BLaER1 (cell line): Measurements from ENCODE around the gene UBQLN4.

Experiments
- H3K27ac ChIP-seq: shearing (Covaris generic); formaldehyde crosslinking; 2 replicates; pipeline ENCODE4 v1.8.1; 2022
- H3K27me3 ChIP-seq: shearing (Covaris generic); formaldehyde crosslinking; 2 replicates; pipeline ENCODE4 v1.8.1; 2022
- H3K36me3 ChIP-seq: shearing (Covaris generic); formaldehyde crosslinking; 2 replicates; pipeline ENCODE4 v1.8.1; 2022
- H3K4me1 ChIP-seq: shearing (Covaris generic); formaldehyde crosslinking; 2 replicates; pipeline ENCODE4 v1.8.1; 2022
- H3K4me2 ChIP-seq: shearing (Covaris generic); formaldehyde crosslinking; 2 replicates; pipeline ENCODE4 v1.8.1; 2022
- H3K4me3 ChIP-seq: shearing (Covaris generic); formaldehyde crosslinking; 2 replicates; pipeline ENCODE4 v1.8.1; 2022
- H3K9ac ChIP-seq: shearing (Covaris generic); formaldehyde crosslinking; 2 replicates; pipeline ENCODE4 v1.8.1; 2022
- H3K9me3 ChIP-seq: shearing (Covaris generic); formaldehyde crosslinking; 2 replicates; pipeline ENCODE4 v1.8.1; 2022
- H4K20me1 ChIP-seq: shearing (Covaris generic); formaldehyde crosslinking; 2 replicates; pipeline ENCODE4 v1.8.1; 2022
- Cebpa-rat ChIP-seq: shearing (Covaris generic); IDR thresholded peaks from 2 replicates; pipeline ENCODE4 v1.8.1; 2022

Gene UBQLN4

GRCh38 chr1:156003923-156004188, 49.7 kb downstream of the UBQLN4 start:
- TF ChIP-seq Cebpa-rat = no peak
- peaks cover 45% of the 10 kb centered on the region for H3K4me1 ChIP-seq
- no peaks in the 10 kb centered on the region for H4K20me1 ChIP-seq
- H3K9ac ChIP-seq = no peak overlapping the region
- H3K4me2 ChIP-seq = 0 out of 2 replicates have a peak overlapping the region, but pooled peaks have one; percentile 5
- peaks cover 20% of the 10 kb centered on the region for H3K36me3 ChIP-seq
- H3K4me3 ChIP-seq = no peak overlapping the region
- H3K27ac ChIP-seq = no peak overlapping the region
- H3K27me3 ChIP-seq = no peaks in the 10 kb centered on the region
- H3K9me3 ChIP-seq = no peaks in the 10 kb centered on the region

GRCh38 chr1:156002188-156002911, 51.2 kb downstream of the UBQLN4 start:
- Histone ChIP-seq H3K4me1 (peaks cover 45% of the 10 kb centered on the region), H3K27me3 (no peaks in the 10 kb centered on the region), H3K4me2 (peak overlapping the region; percentile 61), H3K36me3 (peaks cover 8% of the 10 kb centered on the region), H3K27ac (peak overlapping the region; percentile 3; the same call in 1 of the 2 replicates), H4K20me1 (no peaks in the 10 kb centered on the region), H3K4me3 (no peak overlapping the region), H3K9ac (no peak overlapping the region), H3K9me3 (no peaks in the 10 kb centered on the region)
- no peak for TF ChIP-seq Cebpa-rat

- peaks cover 47% of the 10 kb centered on the region for H3K4me1 ChIP-seq
- no peak overlapping the region for H3K4me3 ChIP-seq
- H3K27ac ChIP-seq = peak overlapping the region; percentile 3; the same call in 1 of the 2 replicates
- no peak overlapping the region for H3K9ac ChIP-seq
- H3K36me3 ChIP-seq = peaks cover 2% of the 10 kb centered on the region
- peak overlapping the region; percentile 61 for H3K4me2 ChIP-seq
- no peaks in the 10 kb centered on the region for H4K20me1 ChIP-seq
- H3K9me3 ChIP-seq = no peaks in the 10 kb centered on the region
- no peak for TF ChIP-seq Cebpa-rat
- H3K27me3 ChIP-seq = no peaks in the 10 kb centered on the region
Measured at GRCh38 chr1:156001662-156002171, 51.9 kb downstream of the UBQLN4 start.

GRCh38 chr1:156001021-156001661, 52.5 kb downstream of the UBQLN4 start:
- H3K4me1 ChIP-seq = peaks cover 53% of the 10 kb centered on the region
- peak overlapping the region; percentile 61 for H3K4me2 ChIP-seq

GRCh38 chr1:155999964-156000363, 53.6 kb downstream of the UBQLN4 start:
- H3K27me3 ChIP-seq = no peaks in the 10 kb centered on the region
- no peak overlapping the region for H3K9ac ChIP-seq
- H3K4me3 ChIP-seq = no peak overlapping the region
- TF ChIP-seq Cebpa-rat = no peak
- H3K36me3 ChIP-seq = no peaks in the 10 kb centered on the region
- no peak overlapping the region for H3K27ac ChIP-seq
- no peaks in the 10 kb centered on the region for H4K20me1 ChIP-seq
- H3K4me1 ChIP-seq = peaks cover 44% of the 10 kb centered on the region
- H3K9me3 ChIP-seq = no peaks in the 10 kb centered on the region
- no peak overlapping the region for H3K4me2 ChIP-seq

More at GRCh38 chr1:156001021-156001661, 52.5 kb downstream of the UBQLN4 start:
- Histone ChIP-seq H3K9me3 (no peaks in the 10 kb centered on the region), H3K27me3 (no peaks in the 10 kb centered on the region), H3K36me3 (no peaks in the 10 kb centered on the region), H3K27ac (peak overlapping the region; percentile 3; the same call in 1 of the 2 replicates), H3K4me3 (no peak overlapping the region), H3K9ac (no peak overlapping the region), H4K20me1 (no peaks in the 10 kb centered on the region)
- no peak for TF ChIP-seq Cebpa-rat

- H3K27ac ChIP-seq = no peak overlapping the region
- peak overlapping the region; percentile 14; the same call in 1 of the 2 replicates for H3K4me2 ChIP-seq
- H3K36me3 ChIP-seq = no peaks in the 10 kb centered on the region
- H3K4me1 ChIP-seq = peaks cover 19% of the 10 kb centered on the region
- H3K4me3 ChIP-seq = no peak overlapping the region
- no peaks in the 10 kb centered on the region for H3K9me3 ChIP-seq
- H4K20me1 ChIP-seq = no peaks in the 10 kb centered on the region
- H3K9ac ChIP-seq = no peak overlapping the region
- H3K27me3 ChIP-seq = no peaks in the 10 kb centered on the region
- no peak for TF ChIP-seq Cebpa-rat
Measured at GRCh38 chr1:155996166-155996565, 57.4 kb downstream of the UBQLN4 start.

GRCh38 chr1:155993595-155993994, 60.0 kb downstream of the UBQLN4 start:
- TF ChIP-seq Cebpa-rat = no peak

GRCh38 chr1:155990005-155990739, 63.4 kb downstream of the UBQLN4 start:
- Histone ChIP-seq H3K4me1 (peaks cover 36% of the 10 kb centered on the region), H3K4me3 (no peak overlapping the region), H3K9me3 (no peaks in the 10 kb centered on the region; the same call in 1 of the 2 replicates), H4K20me1 (no peaks in the 10 kb centered on the region), H3K9ac (peak overlapping the region; percentile 33; the same call in 1 of the 2 replicates), H3K27ac (no peak overlapping the region), H3K4me2 (peak overlapping the region; percentile 47), H3K36me3 (no peaks in the 10 kb centered on the region), H3K27me3 (no peaks in the 10 kb centered on the region)
- no peak for TF ChIP-seq Cebpa-rat

More at GRCh38 chr1:155993595-155993994, 60.0 kb downstream of the UBQLN4 start:
- peaks cover 36% of the 10 kb centered on the region for H3K4me1 ChIP-seq
- no peak overlapping the region for H3K27ac ChIP-seq
- no peaks in the 10 kb centered on the region for H3K36me3 ChIP-seq
- no peaks in the 10 kb centered on the region for H3K27me3 ChIP-seq
- no peaks in the 10 kb centered on the region for H3K9me3 ChIP-seq
- H3K4me2 ChIP-seq = no peak overlapping the region
- no peak overlapping the region for H3K4me3 ChIP-seq
- no peaks in the 10 kb centered on the region for H4K20me1 ChIP-seq
- H3K9ac ChIP-seq = no peak overlapping the region

- H3K27ac ChIP-seq = 0 out of 2 replicates have a peak overlapping the region, but pooled peaks have one; percentile 29
- no peak for TF ChIP-seq Cebpa-rat
- H3K4me3 ChIP-seq = no peak overlapping the region
- H3K27me3 ChIP-seq = no peaks in the 10 kb centered on the region
- H3K9me3 ChIP-seq = no peaks in the 10 kb centered on the region; the same call in 1 of the 2 replicates
- no peaks in the 10 kb centered on the region for H4K20me1 ChIP-seq
- peak overlapping the region; percentile 47 for H3K4me2 ChIP-seq
- peak overlapping the region; percentile 18; the same call in 1 of the 2 replicates for H3K9ac ChIP-seq
- H3K4me1 ChIP-seq = peaks cover 42% of the 10 kb centered on the region
- no peaks in the 10 kb centered on the region for H3K36me3 ChIP-seq
Measured at GRCh38 chr1:155989242-155990004, 64.2 kb downstream of the UBQLN4 start.
